H9 (cell line): ENCODE data around the gene MRC2. TPM values are rescaled to one million over a fixed set of nuclear protein-coding genes. Genes with fewer than 3 reads are reported as not detected.

ENCODE experiments used
- DNase-seq: peaks from one replicate; pipeline ENCODE4 v3.0.0-alpha.2; 2017
- H2AFZ ChIP-seq: one replicate; pipeline ENCODE4 v1.6.1; 2013; ENCODE audit warnings: mild to moderate bottlenecking, low read length, control low read depth, moderate library complexity
- H2AK5ac ChIP-seq: 2 replicates; pipeline ENCODE4 v1.6.1; 2013; ENCODE audit warnings: low read length, control low read depth, mixed read lengths; ENCODE audit not compliant: insufficient read length
- H2BK120ac ChIP-seq: one replicate; pipeline ENCODE4 v1.6.1; 2013; ENCODE audit warnings: low read depth, mild to moderate bottlenecking, low read length, control low read depth, inconsistent platforms; ENCODE audit not compliant: poor library complexity, severe bottlenecking
- H2BK12ac ChIP-seq: 2 replicates; pipeline ENCODE4 v1.6.1; 2013; ENCODE audit warnings: low read length, control low read depth, mixed read lengths, low read depth; ENCODE audit not compliant: insufficient read length
- H2BK15ac ChIP-seq: 2 replicates; pipeline ENCODE4 v1.6.1; 2013; ENCODE audit warnings: low read depth, low read length, control low read depth
- H2BK20ac ChIP-seq: one replicate; pipeline ENCODE4 v1.6.1; 2013; ENCODE audit warnings: low read depth, mild to moderate bottlenecking, low read length, control low read depth, inconsistent platforms; ENCODE audit not compliant: poor library complexity, severe bottlenecking
- H2BK5ac ChIP-seq: 2 replicates; pipeline ENCODE4 v1.6.1; 2013; ENCODE audit warnings: low read length, control low read depth, mixed read lengths; ENCODE audit not compliant: insufficient read length
- H3K14ac ChIP-seq: 2 replicates; pipeline ENCODE4 v1.6.1; 2013; ENCODE audit warnings: low read length, control low read depth; ENCODE audit not compliant: insufficient read depth
- H3K18ac ChIP-seq: 2 replicates; pipeline ENCODE4 v1.6.1; 2013; ENCODE audit warnings: low read depth, mild to moderate bottlenecking, mixed read lengths, low read length, control low read depth; ENCODE audit not compliant: insufficient read length
- H3K23ac ChIP-seq: 2 replicates; pipeline ENCODE4 v1.6.1; 2013; ENCODE audit warnings: low read length, control low read depth, mixed read lengths, low read depth; ENCODE audit not compliant: insufficient read length
- H3K23me2 ChIP-seq: 2 replicates; pipeline ENCODE4 v1.6.1; 2013; ENCODE audit warnings: low read depth, mild to moderate bottlenecking, mixed read lengths, low read length, control low read depth; ENCODE audit not compliant: insufficient read length, poor library complexity, severe bottlenecking
- H3K27ac ChIP-seq: 2 replicates; pipeline ENCODE4 v1.5.1; 2013; ENCODE audit warnings: low read length, control low read depth, mixed read lengths, low read depth; ENCODE audit not compliant: insufficient read length
- H3K27me3 ChIP-seq: 2 replicates; pipeline ENCODE4 v1.6.1; 2013; ENCODE audit warnings: low read length, control low read depth, inconsistent platforms; ENCODE audit not compliant: insufficient read depth
- H3K4ac ChIP-seq: 2 replicates; pipeline ENCODE4 v1.6.1; 2013; ENCODE audit warnings: low read depth, mild to moderate bottlenecking, control low read depth, inconsistent platforms, low read length, moderate library complexity
- H3K4me1 ChIP-seq: 2 replicates; pipeline ENCODE4 v1.6.1; 2013; ENCODE audit warnings: low read length, control low read depth, inconsistent platforms; ENCODE audit not compliant: insufficient read depth
- H3K4me2 ChIP-seq: 2 replicates; pipeline ENCODE4 v1.6.1; 2013; ENCODE audit warnings: low read length, control low read depth, mixed read lengths; ENCODE audit not compliant: insufficient read length, insufficient read depth
- H3K56ac ChIP-seq: 2 replicates; pipeline ENCODE4 v1.6.1; 2013; ENCODE audit warnings: low read depth, mild to moderate bottlenecking, mixed read lengths, low read length, control low read depth; ENCODE audit not compliant: insufficient read length
- H3K79me1 ChIP-seq: 2 replicates; pipeline ENCODE4 v1.6.1; 2013; ENCODE audit warnings: low read depth, mild to moderate bottlenecking, moderate library complexity, low read length, control low read depth, inconsistent platforms; ENCODE audit not compliant: insufficient read depth, poor library complexity, severe bottlenecking
- H3K79me2 ChIP-seq: 2 replicates; pipeline ENCODE4 v1.6.1; 2013; ENCODE audit warnings: low read length, control low read depth, inconsistent platforms; ENCODE audit not compliant: insufficient read depth
- H3K9ac ChIP-seq: 2 replicates; pipeline ENCODE4 v1.6.1; 2013; ENCODE audit warnings: low read length, control low read depth, mixed read lengths; ENCODE audit not compliant: insufficient read length; ENCODE audit errors: extremely low read depth
- H3K9me3 ChIP-seq: one replicate; pipeline ENCODE4 v1.6.1; 2013; ENCODE audit warnings: low read depth, low read length, inconsistent platforms; ENCODE audit not compliant: control insufficient read depth
- H3T11ph ChIP-seq: one replicate; pipeline ENCODE4 v1.6.1; 2013; ENCODE audit warnings: mild to moderate bottlenecking, low read length, control low read depth, inconsistent platforms
- H4K20me1 ChIP-seq: one replicate; pipeline ENCODE4 v1.6.1; 2013; ENCODE audit not compliant: control insufficient read depth, insufficient read length, insufficient read depth
- H4K5ac ChIP-seq: 2 replicates; pipeline ENCODE4 v1.6.1; 2013; ENCODE audit warnings: low read depth, mild to moderate bottlenecking, mixed read lengths, low read length, control low read depth; ENCODE audit not compliant: insufficient read length
- H4K8ac ChIP-seq: replicated peaks from 2 replicates; pipeline ENCODE4 v1.6.1; 2013; ENCODE audit warnings: low read length, control low read depth, mixed read lengths, low read depth; ENCODE audit not compliant: insufficient read length
- H4K91ac ChIP-seq: 2 replicates; pipeline ENCODE4 v1.6.1; 2013; ENCODE audit warnings: low read depth, mild to moderate bottlenecking, moderate library complexity, mixed read lengths, low read length, control low read depth; ENCODE audit not compliant: insufficient read length
- H3K27ac Mint-ChIP-seq, 3 experiments: 2 replicates in 2 of 3; 3 replicates in 1 of 3; pipeline ENCODE4 v1.8.0; 2020 to 2021; ENCODE audit warnings: mixed read lengths in 3 of 3, mild to moderate bottlenecking in 1 of 3, moderate library complexity in 1 of 3
- H3K27me3 Mint-ChIP-seq: 2 replicates; pipeline ENCODE4 v1.8.0; 2021; ENCODE audit warnings: low read depth, mild to moderate bottlenecking, moderate library complexity, mixed read lengths
- H3K36me3 Mint-ChIP-seq, 3 experiments: 2 replicates in 2 of 3; 3 replicates in 1 of 3; pipeline ENCODE4 v1.8.0; 2020 to 2021; ENCODE audit warnings: low read depth in 3 of 3, mixed read lengths in 3 of 3; ENCODE audit not compliant: insufficient read depth in 1 of 3
- H3K4me1 Mint-ChIP-seq, 2 experiments: 2 replicates each; pipeline ENCODE4 v1.8.0; 2020; ENCODE audit warnings: mixed read lengths in 2 of 2
- H3K4me3 Mint-ChIP-seq, 2 experiments: 2 replicates in 1 of 2; 3 replicates in 1 of 2; pipeline ENCODE4 v1.8.0; 2020 to 2021; ENCODE audit warnings: mild to moderate bottlenecking in 2 of 2, mixed read lengths in 2 of 2, moderate library complexity in 1 of 2
- H3K9me3 Mint-ChIP-seq, 2 experiments: 2 replicates in 1 of 2; 3 replicates in 1 of 2; pipeline ENCODE4 v1.8.0; 2020; ENCODE audit warnings: mild to moderate bottlenecking in 2 of 2, mixed read lengths in 2 of 2, moderate library complexity in 1 of 2
- CTCF ChIP-seq: fragments of 200-600 bp; sonication (generic); conservative IDR thresholded peaks from 3 replicates; pipeline ENCODE4 v1.8.0; 2021; ENCODE audit warnings: antibody characterized with exemption, mild to moderate bottlenecking
- WGBS: extraction: QIAGEN DNeasy Blood & Tissue Kit; methylation state at CpG from one replicate; pipeline ENCODE4 v1.1.7; 2013; ENCODE audit warnings: missing lambda C conversion rate, low lambda C conversion rate, mixed read lengths; ENCODE audit not compliant: insufficient read length; ENCODE audit errors: extremely low coverage; 5-methylcytosine and 5-hydroxymethylcytosine counted together
- total RNA-seq: library from RNA; stranded (reverse); gene quantifications from 2 replicates; pipeline ENCODE4 v1.2.1, GENCODE V29; 2021

The MRC2 gene
- total RNA-seq, 1 experiment from 2014 or later, result 18.7 TPM

- no peaks in the 10 kb centered on the region; the same call in 1 of the 2 replicates for H3K27me3 Mint-ChIP-seq
- no peak overlapping the region for H3K23ac ChIP-seq
- H3K23me2 ChIP-seq, result no peaks in the 10 kb centered on the region
- WGBS, result no CpG with 5 or more reads among the region's 7 CpGs
- H2BK120ac ChIP-seq, result no peak overlapping the region
- H2BK5ac ChIP-seq, result no peak overlapping the region
- H3K4me2 ChIP-seq, result no peak overlapping the region
- H4K5ac ChIP-seq, result no peak overlapping the region
- H3T11ph ChIP-seq, result no peak overlapping the region
- H3K79me2 ChIP-seq, result no peaks in the 10 kb centered on the region
- no peak overlapping the region for H3K18ac ChIP-seq
- H3K4me3 Mint-ChIP-seq, result no peak overlapping the region
- no peak overlapping the region for H3K4ac ChIP-seq
- H3K9me3 ChIP-seq, result no peaks in the 10 kb centered on the region
- H3K79me1 ChIP-seq, result no peaks in the 10 kb centered on the region
- peak overlapping the region in 1 of 3 experiments; percentile 42; a peak in 1 of 7 replicates for H3K27ac Mint-ChIP-seq
- no peak overlapping the region for H3K27ac ChIP-seq
- no peak overlapping the region for H4K91ac ChIP-seq
- peaks cover 0 to 11% (median 3%) of the 10 kb centered on the region in 3 experiments; a peak in 2 of 7 replicates for H3K36me3 Mint-ChIP-seq
- no peak overlapping the region for H2BK12ac ChIP-seq
- no peak overlapping the region for H3K56ac ChIP-seq
- no peak overlapping the region for H3K9ac ChIP-seq
- peaks cover 0 to 12% of the 10 kb centered on the region in 2 experiments; a peak in 2 of 5 replicates for H3K9me3 Mint-ChIP-seq
- peaks cover 26% of the 10 kb centered on the region in 2 experiments for H3K4me1 Mint-ChIP-seq
- peaks cover 3% of the 10 kb centered on the region; the same call in 1 of the 2 replicates for H3K4me1 ChIP-seq
- no peak overlapping the region for H2AFZ ChIP-seq
- no peaks in the 10 kb centered on the region for H4K20me1 ChIP-seq
- H2AK5ac ChIP-seq, result no peak overlapping the region
- DNase-seq, result peak; percentile 57
- no peak overlapping the region for H2BK20ac ChIP-seq
- TF ChIP-seq CTCF, result no peak
- H2BK15ac ChIP-seq, result no peak overlapping the region
- H4K8ac ChIP-seq, result no peak overlapping the region
- H3K27me3 ChIP-seq, result no peaks in the 10 kb centered on the region
- H3K14ac ChIP-seq, result no peak overlapping the region
Observed at GRCh38 chr17:62723842-62724241, 96.4 kb downstream of the MRC2 start.
